ENCODE measurements around the gene PRAC2. TPM values are rescaled to one million over a fixed set of nuclear protein-coding genes. Genes with fewer than 3 reads are reported as not detected.

Gene PRAC2
- total and polyA plus RNA-seq, 10 donors = not detected

GRCh38 chr17:48718761-48719641 is 4.0 kb upstream of the PRAC2 start:
- H3K4me3 ChIP-seq = peak overlapping the region in 1 of 8 donors; percentile 39
- H3K9me3 ChIP-seq = no peaks in the 10 kb centered on the region
- TF ChIP-seq POLR2AphosphoS5 (IDR thresholded peaks at IDR 0.05) = peak in 1 of 3 donors; percentile 9
- TF ChIP-seq CTCF (IDR thresholded peaks at IDR 0.05 in 8 of 11, conservative IDR thresholded peaks at IDR 0.05 in 3 of 11) = no peak
- WGBS, 5 donors = 3 to 9% (median 6%) methylated on average over 17 to 80 of the region's 80 CpGs
- intact Hi-C loops (cut with DNase I; ENCODE audit: low total_unique reads) = no loop called here
- no peaks in the 10 kb centered on the region for H3K36me3 ChIP-seq
- DNase-seq = no peak
- no peak overlapping the region for H3K27ac ChIP-seq
- peaks cover 20 to 100% (median 99%) of the 10 kb centered on the region in 7 donors for H3K27me3 ChIP-seq (replicated peaks in 1 of 7)
- H3K4me1 ChIP-seq = peaks cover 12 to 39% (median 35%) of the 10 kb centered on the region in 6 donors

GRCh38 chr17:48719642-48720265 is 3.2 kb upstream of the PRAC2 start:
- Histone ChIP-seq H3K4me3 (peak overlapping the region in 1 of 8 donors; percentile 39), H3K9me3 (no peaks in the 10 kb centered on the region), H3K27ac (no peak overlapping the region), H3K4me1 (peaks cover 16 to 46% (median 42%) of the 10 kb centered on the region in 6 donors), H3K36me3 (no peaks in the 10 kb centered on the region), H3K27me3 (replicated peaks in 1 of 7) (peaks cover 20 to 100% (median 99%) of the 10 kb centered on the region in 7 donors)
- no peak for DNase-seq
- whole genome bisulfite sequencing, 5 donors = 3 to 11% (median 8%) methylated on average over 23 to 37 of the region's 37 CpGs
- intact Hi-C loops (cut with DNase I; ENCODE audit: low total_unique reads) = loop anchor here (10.0 kb wide), 2 partner anchors 155 to 865 kb away; partner anchors contain the start of gene SP6
- TF ChIP-seq POLR2A (IDR thresholded peaks at IDR 0.05) = no peak
- no peak for TF ChIP-seq CTCF (IDR thresholded peaks at IDR 0.05 in 8 of 11, conservative IDR thresholded peaks at IDR 0.05 in 3 of 11)
- no peak for TF ChIP-seq POLR2AphosphoS5 (IDR thresholded peaks at IDR 0.05)

- Histone ChIP-seq H3K9me3 (no peaks in the 10 kb centered on the region), H3K27me3 (replicated peaks in 1 of 7) (peaks cover 25 to 100% (median 100%) of the 10 kb centered on the region in 7 donors), H3K36me3 (no peaks in the 10 kb centered on the region), H3K27ac (no peak overlapping the region), H3K4me3 (no peak overlapping the region), H3K4me1 (peaks cover 16 to 53% (median 48%) of the 10 kb centered on the region in 6 donors)
- TF ChIP-seq POLR2A (IDR thresholded peaks at IDR 0.05) = no peak
- TF ChIP-seq CTCF (IDR thresholded peaks at IDR 0.05 in 8 of 11, conservative IDR thresholded peaks at IDR 0.05 in 3 of 11) = no peak
- TF ChIP-seq POLR2AphosphoS5 (IDR thresholded peaks at IDR 0.05) = no peak
- no peak for DNase-seq
- intact Hi-C loops (cut with DNase I; ENCODE audit: low total_unique reads) = loop anchor here (10.0 kb wide), 2 partner anchors 154 to 866 kb away; partner anchors contain the start of gene SP6
- 21 to 26% (median 22%) methylated on average over 10 to 11 of the region's 11 CpGs for WGBS, 5 donors
These were observed 2.5 kb upstream of the PRAC2 start for GRCh38 chr17:48720266-48721008.

All from spleen (tissue), 11 donors.